HG03025 (cell line): ENCODE results near the gene ZNF595.
"Not testable (repeated sequence)": the region's sequence is repeated elsewhere in the genome, so short reads cannot be mapped to it uniquely, and the experiment has no call there.

Source experiments
- ATAC-seq: cut with Tn5 transposase; IDR thresholded peaks from one replicate; pipeline ENCODE4 v1.9.1; 2021; ENCODE audit warnings: mild to moderate bottlenecking, moderate library complexity; ENCODE audit not compliant: unreplicated experiment, low FRiP score

ZNF595 gene

GRCh38 chr4:52804-53479 lies at the start of gene ZNF595:
Gene ZNF595 (plus strand): TSS chr4:53321. CDS start chr4:53489, 168 bp downstream.
- not testable (repeated sequence) for ATAC-seq

- ATAC-seq = not testable (repeated sequence)
Observed at GRCh38 chr4:9937-10870, 42.9 kb upstream of the ZNF595 start.

- ATAC-seq = not testable (repeated sequence)
Observed at GRCh38 chr4:11095-11815, 41.9 kb upstream of the ZNF595 start.

GRCh38 chr4:11816-12417 lies 41.2 kb upstream of the ZNF595 start:
- ATAC-seq = not testable (repeated sequence)

- not testable (repeated sequence) for ATAC-seq
Observed at GRCh38 chr4:18128-18527, 35.0 kb upstream of the ZNF595 start.

GRCh38 chr4:18589-18988 lies 34.5 kb upstream of the ZNF595 start:
- ATAC-seq = not testable (repeated sequence)

- ATAC-seq = not testable (repeated sequence)
Observed at GRCh38 chr4:22882-23281, 30.2 kb upstream of the ZNF595 start.

- ATAC-seq = not testable (repeated sequence)
Observed at GRCh38 chr4:24359-24758, 28.8 kb upstream of the ZNF595 start.

- not testable (repeated sequence) for ATAC-seq
Observed at GRCh38 chr4:27501-27900, 25.6 kb upstream of the ZNF595 start.

GRCh38 chr4:28767-29542 lies 24.2 kb upstream of the ZNF595 start:
- not testable (repeated sequence) for ATAC-seq

- ATAC-seq = not testable (repeated sequence)
Observed at GRCh38 chr4:33314-33713, 19.8 kb upstream of the ZNF595 start.

GRCh38 chr4:36559-37415 lies 16.3 kb upstream of the ZNF595 start:
- ATAC-seq = not testable (repeated sequence)

- not testable (repeated sequence) for ATAC-seq
Observed at GRCh38 chr4:38202-38601, 14.9 kb upstream of the ZNF595 start.

- not testable (repeated sequence) for ATAC-seq
Observed at GRCh38 chr4:43375-43774, 9.7 kb upstream of the ZNF595 start.

GRCh38 chr4:51253-51652 lies 1.9 kb upstream of the ZNF595 start:
- ATAC-seq = peak; percentile 3

GRCh38 chr4:51655-52277 lies 1.4 kb upstream of the ZNF595 start:
- peak; percentile 40 for ATAC-seq

- not testable (repeated sequence) for ATAC-seq
Observed at GRCh38 chr4:53521-53920, 400 bp downstream of the ZNF595 start.

- ATAC-seq = not testable (repeated sequence)
Observed at GRCh38 chr4:64733-65132, 11.6 kb downstream of the ZNF595 start.
